Vagina (tissue), 2 donors: ENCODE measurements around the gene TRIM72. TPM values are rescaled to one million over a fixed set of nuclear protein-coding genes. Genes with fewer than 3 reads are reported as not detected.

ENCODE experiments used
- DNase-seq, 2 donors: peaks; one replicate each; pipeline ENCODE4 v3.0.0-alpha.2; 2017; ENCODE audit errors: extremely low spot score in 2 of 2
- H3K27ac ChIP-seq: fragments of 200-600 bp; sonication (generic); one replicate; pipeline ENCODE4 v1.5.1; 2019
- H3K27me3 ChIP-seq: fragments of 200-600 bp; sonication (generic); one replicate; pipeline ENCODE4 v1.5.1; 2019
- H3K36me3 ChIP-seq, 2 donors: fragments of 200-600 bp; sonication (generic); one replicate each; pipeline ENCODE4 v1.5.1; 2017 to 2019
- H3K4me1 ChIP-seq: fragments of 200-600 bp; sonication (generic); one replicate; pipeline ENCODE4 v1.5.1; 2019
- H3K4me3 ChIP-seq, 2 donors: fragments of 200-600 bp; sonication (generic); 1 replicate in 1 of 2; 2 replicates in 1 of 2; pipeline ENCODE4 v1.5.1; 2016 to 2019
- H3K9me3 ChIP-seq: fragments of 200-600 bp; sonication (generic); one replicate; pipeline ENCODE4 v1.5.1; 2019
- CTCF ChIP-seq, 3 experiments: fragments of 450-650 bp in 2 of 3; fragments of 200-600 bp in 1 of 3; sonication (generic) in 1 of 3; IDR thresholded peaks; one replicate each; pipeline ENCODE4 v1.5.1; 2017 to 2019; ENCODE audit warnings: antibody characterized with exemption in 3 of 3, mild to moderate bottlenecking in 2 of 3, moderate library complexity in 2 of 3
- POLR2A ChIP-seq, 2 donors: fragments of 450-650 bp; IDR thresholded peaks; one replicate each; pipeline ENCODE4 v1.6.1; 2017; ENCODE audit warnings: antibody characterized with exemption in 2 of 2, mild to moderate bottlenecking in 2 of 2, moderate library complexity in 2 of 2
- POLR2AphosphoS5 ChIP-seq, 2 donors: sonication (generic); formaldehyde crosslinking; IDR thresholded peaks; one replicate each; pipeline ENCODE4 v1.9.0; 2017; ENCODE audit warnings: antibody characterized with exemption in 2 of 2, mild to moderate bottlenecking in 2 of 2, low read depth in 1 of 2; ENCODE audit not compliant: insufficient read depth in 1 of 2
- intact Hi-C: fragments of 100-400 bp; cut with DNase I; formaldehyde crosslinking; loops from one replicate; pipeline ENCODE4 v1.15.1; 2023
- total RNA-seq: library from RNA; depleted of rRNA; stranded (reverse); fragments of >200 nt; gene quantifications from one replicate; pipeline ENCODE4 v1.2.3, GENCODE V29; 2016

The TRIM72 gene
- total RNA-seq, 1 donor from 2014 or later: not detected

- Histone ChIP-seq H3K36me3 (peaks cover 0 to 20% of the 10 kb centered on the region in 2 donors), H3K4me1 (peaks cover 41% of the 10 kb centered on the region), H3K27ac (peak overlapping the region; percentile 100), H3K9me3 (no peaks in the 10 kb centered on the region), H3K27me3 (no peaks in the 10 kb centered on the region), H3K4me3 (peak overlapping the region; percentile 73 to 99)
- DNase-seq: peak in 1 of 2 donors; percentile 88
- intact Hi-C loops: loop anchor here (2.0 kb wide), 1 partner anchor 36 kb away; no protein-coding TSS in a partner anchor
- TF ChIP-seq POLR2A (IDR thresholded peaks at IDR 0.05) (peak in 1 of 2 donors; percentile 79), CTCF (IDR thresholded peaks at IDR 0.05) (no peak)
Measured at GRCh38 chr16:31179219-31179746, 34.6 kb upstream of the TRIM72 start.

- no peaks in the 10 kb centered on the region for H3K27me3 ChIP-seq
- no peaks in the 10 kb centered on the region for H3K9me3 ChIP-seq
- peaks cover 44% of the 10 kb centered on the region for H3K4me1 ChIP-seq
- peaks cover 0 to 27% of the 10 kb centered on the region in 2 donors for H3K36me3 ChIP-seq
- peak within 1 kb of the TSS; percentile 100 for H3K27ac ChIP-seq
- peak within 1 kb of the TSS; percentile 73 to 99 for H3K4me3 ChIP-seq
- TF ChIP-seq POLR2A (IDR thresholded peaks at IDR 0.05): peak in 1 of 2 donors; percentile 98
- peak; percentile 91 to 100 for TF ChIP-seq POLR2AphosphoS5 (IDR thresholded peaks at IDR 0.05; ENCODE audit: insufficient read depth in 1 of 2, low read depth in 1 of 2)
- TF ChIP-seq CTCF (IDR thresholded peaks at IDR 0.05): peak in 1 of 3 experiments; percentile 19
- intact Hi-C loops: loop anchor here (2.0 to 10.0 kb wide), 2 partner anchors 37 to 265 kb away; partner anchors contain the start of gene ZNF843
- peak; percentile 94 to 97 for DNase-seq
Measured at GRCh38 chr16:31179747-31180459, 34.0 kb upstream of the TRIM72 start, which contains the start of gene FUS. Gene FUS (plus strand): TSS chr16:31180139. CDS start chr16:31180215, 76 bp downstream.

GRCh38 chr16:31181102-31181830 lies 32.7 kb upstream of the TRIM72 start:
- DNase-seq: no peak
- Histone ChIP-seq H3K27ac (peak overlapping the region; percentile 100), H3K4me1 (peaks cover 44% of the 10 kb centered on the region)

GRCh38 chr16:31182391-31182790 lies 31.5 kb upstream of the TRIM72 start:
- intact Hi-C loops: loop anchor here (10.0 kb wide), 1 partner anchor 262 kb away; the partner anchor contains the start of gene ZNF843
- Histone ChIP-seq H3K4me3 (peak overlapping the region; percentile 73 to 99), H3K4me1 (peaks cover 44% of the 10 kb centered on the region)

More at GRCh38 chr16:31181102-31181830, 32.7 kb upstream of the TRIM72 start:
- intact Hi-C loops: loop anchor here (10.0 kb wide), 1 partner anchor 264 kb away; the partner anchor contains the start of gene ZNF843
- no peak for TF ChIP-seq POLR2A (IDR thresholded peaks at IDR 0.05)
- TF ChIP-seq POLR2AphosphoS5 (IDR thresholded peaks at IDR 0.05; ENCODE audit: insufficient read depth in 1 of 2, low read depth in 1 of 2): no peak
- TF ChIP-seq CTCF (IDR thresholded peaks at IDR 0.05): no peak
- peak overlapping the region; percentile 73 to 99 for H3K4me3 ChIP-seq
- peaks cover 0 to 40% of the 10 kb centered on the region in 2 donors for H3K36me3 ChIP-seq
- H3K27me3 ChIP-seq: no peaks in the 10 kb centered on the region
- H3K9me3 ChIP-seq: no peaks in the 10 kb centered on the region

More at GRCh38 chr16:31182391-31182790, 31.5 kb upstream of the TRIM72 start:
- Histone ChIP-seq H3K9me3 (no peaks in the 10 kb centered on the region), H3K27ac (no peak overlapping the region), H3K36me3 (peaks cover 0 to 52% of the 10 kb centered on the region in 2 donors), H3K27me3 (no peaks in the 10 kb centered on the region)
- no peak for TF ChIP-seq CTCF (IDR thresholded peaks at IDR 0.05)
- TF ChIP-seq POLR2A (IDR thresholded peaks at IDR 0.05): no peak
- no peak for TF ChIP-seq POLR2AphosphoS5 (IDR thresholded peaks at IDR 0.05; ENCODE audit: insufficient read depth in 1 of 2, low read depth in 1 of 2)
- no peak for DNase-seq
